ENCODE results near the gene MON2. TPM values are rescaled to one million over a fixed set of nuclear protein-coding genes. Genes with fewer than 3 reads are reported as not detected.

The MON2 gene
- polyA plus RNA-seq, 12 donors = 27.6 to 67.5 (median 45.5) TPM; not detected in 1

Other genes with a start within 250 kb of the MON2 start
- 10 to 100 TPM in 11 of 12 donors, not detected in 1; 31.7 to 48.2 (median 41.7) TPM for gene USP15, start 206.4 kb upstream of the MON2 start, polyA plus RNA-seq (ENCODE audit: insufficient read length in 12 of 12)

Measured in muscle of arm (tissue), 12 donors.